ENCODE data around the gene GNB1L.

GNB1L gene

DNA sequence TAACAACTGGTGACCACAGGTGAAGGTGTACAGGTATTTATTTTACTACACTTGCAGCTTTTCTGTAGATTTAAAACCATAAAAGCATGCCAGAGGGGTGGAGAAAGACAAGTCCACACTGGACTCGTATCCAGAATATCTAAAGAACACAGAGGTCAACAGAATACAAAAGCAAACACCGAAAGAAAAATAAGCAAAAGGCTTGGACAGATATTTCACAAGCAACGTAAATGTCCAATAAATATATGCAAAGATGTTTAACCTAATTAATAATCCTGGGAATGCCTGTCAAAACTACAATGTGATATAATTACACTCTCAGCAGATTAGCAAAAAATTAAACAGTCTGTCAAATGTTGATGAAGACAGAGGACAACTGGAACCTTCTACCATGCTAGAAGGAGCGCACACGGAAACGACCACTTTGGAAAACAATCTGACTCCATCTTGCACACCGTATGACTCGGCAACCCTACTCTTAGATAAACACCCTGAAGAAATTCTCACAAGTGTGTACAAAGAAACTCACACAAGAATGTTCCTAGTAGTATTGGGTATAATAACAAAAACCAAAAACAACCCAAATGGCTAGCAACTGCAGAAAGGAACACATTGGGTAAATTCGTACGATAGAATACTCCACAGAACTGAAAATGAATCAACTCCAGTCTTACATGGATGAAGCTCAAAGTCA lies 27.2 kb downstream of the GNB1L start:
- DNase-seq (no peak), ATAC-seq (replicated peaks) (no peak)
- Mint-ChIP-seq H3K36me3 (ENCODE audit: insufficient read depth) (no peaks in the 10 kb centered on the region), H3K9me3 (no peaks in the 10 kb centered on the region), H3K27me3 (no peaks in the 10 kb centered on the region), H3K4me3 (no peak overlapping the region), H3K4me1 (ENCODE audit: low read depth in 2 of 2) (peaks cover 4 to 8% of the 10 kb centered on the region in 2 donors), H3K27ac (no peak overlapping the region)

DNA sequence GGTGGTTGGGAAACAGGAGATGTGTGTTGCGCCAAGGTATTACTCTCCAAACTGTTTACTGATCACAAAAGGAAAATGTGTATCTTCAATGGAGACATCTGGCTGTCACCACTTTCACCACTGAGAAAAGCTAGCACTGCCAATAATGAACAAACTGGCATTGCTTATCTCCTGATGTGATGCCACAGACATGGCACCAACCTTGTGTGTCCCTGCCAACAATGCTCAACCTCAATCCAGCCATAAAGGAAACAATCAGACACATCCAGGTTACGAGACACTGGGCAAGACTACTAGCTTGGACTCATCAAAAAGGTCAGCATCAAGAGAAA lies 28.1 kb downstream of the GNB1L start:
- no peaks in the 10 kb centered on the region for H3K9me3 Mint-ChIP-seq
- ATAC-seq (replicated peaks) (no peak), DNase-seq (no peak)
- H3K4me3 Mint-ChIP-seq = no peak overlapping the region
- peaks cover 4 to 8% of the 10 kb centered on the region in 2 donors for H3K4me1 Mint-ChIP-seq (ENCODE audit: low read depth in 2 of 2)
- H3K27ac Mint-ChIP-seq = no peak overlapping the region
- H3K27me3 Mint-ChIP-seq = no peaks in the 10 kb centered on the region
- no peaks in the 10 kb centered on the region for H3K36me3 Mint-ChIP-seq (ENCODE audit: insufficient read depth)

DNA sequence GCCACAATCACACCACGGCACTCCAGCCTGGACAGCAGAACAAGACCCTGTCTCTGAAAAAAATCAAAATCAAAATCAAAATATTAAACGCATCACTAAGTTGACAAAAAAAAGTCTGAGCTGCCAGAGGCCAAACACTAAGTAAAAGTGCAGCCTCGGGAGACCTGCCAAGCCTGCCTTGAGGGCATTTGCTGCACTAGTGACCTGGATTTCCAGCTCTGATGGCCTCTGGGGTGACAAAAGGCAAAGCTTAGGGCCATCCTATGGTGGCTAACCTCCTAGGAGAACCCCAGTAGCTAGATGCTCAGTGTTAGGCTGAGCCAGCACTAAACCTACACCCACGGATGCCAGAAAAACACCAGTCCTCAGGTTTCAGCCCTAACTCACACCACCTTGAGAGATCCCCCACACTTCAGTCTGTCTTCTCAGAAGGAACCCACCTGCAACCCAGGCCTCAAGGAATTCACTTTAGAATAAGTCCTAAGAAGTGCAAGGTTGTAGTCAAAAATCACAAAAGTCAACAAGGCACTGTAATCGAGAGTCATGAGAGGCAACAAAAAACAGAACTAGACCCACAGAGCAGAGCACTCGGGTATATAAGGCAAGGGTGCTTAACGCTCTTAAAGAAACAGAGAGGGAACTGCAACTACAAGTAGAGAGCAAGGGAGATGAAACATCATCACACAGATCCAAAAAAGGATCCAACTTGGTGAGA lies 28.6 kb downstream of the GNB1L start:
- H3K36me3 Mint-ChIP-seq (ENCODE audit: insufficient read depth) = no peaks in the 10 kb centered on the region
- no peaks in the 10 kb centered on the region for H3K9me3 Mint-ChIP-seq
- no peak overlapping the region for H3K4me3 Mint-ChIP-seq
- DNase-seq (no peak), ATAC-seq (replicated peaks) (no peak)
- H3K4me1 Mint-ChIP-seq (ENCODE audit: low read depth in 2 of 2) = peaks cover 4 to 8% of the 10 kb centered on the region in 2 donors
- no peak overlapping the region for H3K27ac Mint-ChIP-seq
- no peaks in the 10 kb centered on the region for H3K27me3 Mint-ChIP-seq

DNA sequence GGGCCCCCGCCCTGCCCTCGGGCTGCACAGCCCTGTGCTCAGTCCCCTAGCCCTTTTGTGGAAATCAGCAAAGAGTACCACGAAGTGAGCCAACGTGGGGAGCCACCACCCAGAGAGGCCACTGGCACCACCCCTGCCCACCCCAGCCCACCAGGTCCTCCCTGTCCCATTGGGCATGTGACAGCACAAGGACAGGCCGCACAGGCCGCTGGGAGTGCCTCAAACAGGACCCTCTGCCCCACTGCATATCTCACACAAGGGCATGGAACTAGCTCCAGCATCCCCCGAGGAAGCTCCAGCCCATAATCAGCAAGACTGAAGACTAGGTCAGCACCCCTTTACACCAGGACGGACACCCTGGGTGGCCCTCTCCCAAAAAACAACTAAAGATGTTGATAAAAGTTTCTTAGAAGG lies 29.7 kb downstream of the GNB1L start:
- Mint-ChIP-seq H3K27me3 (no peaks in the 10 kb centered on the region), H3K36me3 (ENCODE audit: insufficient read depth) (no peaks in the 10 kb centered on the region), H3K27ac (no peak overlapping the region), H3K9me3 (no peaks in the 10 kb centered on the region), H3K4me3 (no peak overlapping the region), H3K4me1 (ENCODE audit: low read depth in 2 of 2) (peaks cover 4 to 8% of the 10 kb centered on the region in 2 donors)
- no peak for DNase-seq
- no peak for ATAC-seq (replicated peaks)

DNA sequence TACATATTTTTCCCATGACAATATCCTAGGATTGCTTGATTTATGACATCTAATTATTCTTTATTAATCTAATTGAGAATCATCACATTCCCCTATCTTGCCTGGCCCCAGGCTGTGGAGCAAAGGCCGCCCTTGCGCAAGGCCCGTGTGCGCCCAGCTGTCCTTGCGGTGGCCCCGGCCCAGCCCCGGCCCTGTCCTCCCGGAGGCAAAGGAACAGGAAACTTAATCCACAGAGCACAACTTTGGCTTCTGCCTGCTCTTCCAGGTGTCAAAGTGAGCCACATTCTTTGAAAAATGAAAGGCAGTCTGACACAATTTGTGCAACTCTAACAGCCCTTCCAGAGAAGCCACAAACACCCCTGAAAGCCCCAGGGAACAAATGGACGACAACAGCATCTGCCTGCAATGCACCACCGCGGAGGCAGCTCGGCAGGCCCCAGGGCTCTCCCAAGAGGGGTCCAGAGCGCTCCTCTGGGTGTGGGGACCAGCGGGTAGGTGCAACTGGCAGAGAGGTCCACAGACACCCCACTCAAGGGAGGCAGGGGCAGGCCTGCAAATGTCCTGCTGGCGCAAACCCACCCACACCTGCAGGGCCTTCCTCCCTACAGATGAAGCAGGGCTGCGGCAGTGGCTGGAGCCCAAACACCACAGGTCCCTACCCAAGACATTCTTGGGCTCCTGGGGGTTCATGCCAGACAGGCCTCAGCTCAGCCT lies 30.3 kb downstream of the GNB1L start:
- Mint-ChIP-seq H3K4me3 (no peak overlapping the region), H3K27me3 (no peaks in the 10 kb centered on the region), H3K4me1 (ENCODE audit: low read depth in 2 of 2) (peaks cover 4 to 8% of the 10 kb centered on the region in 2 donors), H3K36me3 (ENCODE audit: insufficient read depth) (no peaks in the 10 kb centered on the region), H3K27ac (no peak overlapping the region), H3K9me3 (no peaks in the 10 kb centered on the region)
- ATAC-seq (replicated peaks) = no peak
- DNase-seq = no peak

DNA sequence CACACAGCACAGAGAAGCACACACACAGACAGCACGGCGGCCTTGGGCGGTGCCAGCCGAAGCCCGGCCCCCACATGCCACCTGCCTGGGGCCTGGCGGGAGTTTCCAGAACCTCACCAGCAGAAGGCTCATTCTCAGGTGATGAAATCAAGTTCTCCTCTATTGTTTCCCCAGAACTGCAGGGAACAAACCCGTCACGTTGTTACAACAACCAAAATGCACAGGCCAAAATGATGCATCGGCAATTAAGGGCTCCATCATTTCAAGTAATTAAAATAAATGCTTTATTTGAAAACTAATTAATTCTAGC lies 30.8 kb downstream of the GNB1L start:
- Mint-ChIP-seq H3K9me3 (no peaks in the 10 kb centered on the region), H3K4me1 (ENCODE audit: low read depth in 2 of 2) (peaks cover 4 to 8% of the 10 kb centered on the region in 2 donors), H3K27me3 (no peaks in the 10 kb centered on the region), H3K27ac (no peak overlapping the region), H3K4me3 (no peak overlapping the region), H3K36me3 (ENCODE audit: insufficient read depth) (no peaks in the 10 kb centered on the region)
- DNase-seq (no peak), ATAC-seq (replicated peaks) (no peak)

DNA sequence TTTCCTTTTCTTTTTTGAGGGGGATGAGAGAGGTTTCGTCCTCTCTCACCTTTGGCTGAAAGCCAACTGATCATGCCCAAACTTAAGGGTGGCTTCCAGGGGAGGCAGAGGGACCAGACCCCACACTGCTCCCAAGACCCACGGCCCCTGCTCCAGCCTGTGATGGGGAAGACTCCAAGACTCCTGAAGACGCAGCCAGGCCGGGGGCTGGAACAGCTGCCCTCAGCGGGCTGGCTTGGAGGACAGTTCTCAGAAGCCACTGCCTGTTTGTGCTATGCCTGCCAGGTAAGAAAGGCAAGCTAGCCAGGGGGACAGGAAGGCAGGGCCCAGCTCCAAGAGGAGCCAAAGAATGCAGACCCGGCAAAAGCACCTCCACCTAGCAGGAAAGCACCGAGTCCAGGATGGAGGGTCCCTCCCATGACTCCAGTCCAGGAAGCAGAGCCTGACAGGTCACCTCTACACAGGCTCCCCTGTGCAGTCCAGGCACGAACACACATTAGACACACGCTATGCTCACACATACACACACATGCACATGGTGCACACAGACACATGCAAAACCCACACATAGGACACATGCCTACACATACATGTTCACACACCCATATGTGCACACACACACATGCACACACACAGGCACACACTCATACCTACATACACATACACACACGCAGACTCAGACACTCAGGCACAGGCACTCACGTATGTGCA lies 31.3 kb downstream of the GNB1L start:
- Mint-ChIP-seq H3K27me3 (no peaks in the 10 kb centered on the region), H3K4me3 (no peak overlapping the region), H3K4me1 (ENCODE audit: low read depth in 2 of 2) (peaks cover 4 to 8% of the 10 kb centered on the region in 2 donors), H3K36me3 (ENCODE audit: insufficient read depth) (no peaks in the 10 kb centered on the region), H3K27ac (no peak overlapping the region), H3K9me3 (no peaks in the 10 kb centered on the region)
- no peak for DNase-seq
- ATAC-seq (replicated peaks) = no peak

DNA sequence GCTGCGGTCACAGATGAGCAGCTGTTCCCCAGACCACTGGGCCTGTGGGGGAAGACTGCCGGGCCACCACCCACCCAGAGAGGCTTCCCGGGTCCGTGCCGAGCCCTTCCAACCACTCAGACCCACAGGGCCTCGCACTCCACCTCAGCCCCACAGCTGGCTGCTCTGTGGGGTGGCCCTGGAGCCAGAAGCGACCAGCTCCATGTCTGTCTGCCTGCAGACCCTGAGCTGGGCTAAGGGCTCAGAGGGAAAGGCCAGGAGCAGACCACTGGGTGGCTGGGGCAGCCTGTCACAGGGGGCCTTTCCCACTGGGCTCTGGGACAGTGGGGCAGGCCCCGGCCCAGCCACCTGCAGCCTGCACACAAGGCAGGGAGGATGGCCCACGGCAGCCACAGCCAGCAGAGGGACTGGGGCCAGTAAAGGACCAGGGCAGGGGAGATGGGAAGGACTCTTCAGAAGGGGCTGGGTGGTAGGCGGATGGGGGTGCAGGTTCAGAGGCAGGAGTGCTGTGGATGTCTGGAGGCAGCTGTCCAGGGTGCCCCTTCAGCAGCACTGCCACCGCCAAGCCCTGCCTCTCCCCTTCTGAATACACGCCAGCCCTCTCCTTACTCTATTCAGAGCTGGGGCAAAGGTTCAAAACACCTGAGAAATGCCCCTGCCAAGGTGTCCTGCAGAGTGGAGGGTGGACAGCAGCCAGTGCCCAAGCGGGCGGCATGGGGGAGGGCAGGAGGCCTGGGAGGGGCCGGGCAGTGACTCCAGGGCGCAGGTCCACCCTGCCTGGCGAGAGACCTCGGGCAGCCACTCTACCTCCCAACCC lies 32.2 kb downstream of the GNB1L start:
- Mint-ChIP-seq H3K27me3 (no peaks in the 10 kb centered on the region), H3K36me3 (ENCODE audit: insufficient read depth) (no peaks in the 10 kb centered on the region), H3K9me3 (no peaks in the 10 kb centered on the region), H3K27ac (no peak overlapping the region), H3K4me3 (no peak overlapping the region), H3K4me1 (ENCODE audit: low read depth in 2 of 2) (peaks cover 4 to 8% of the 10 kb centered on the region in 2 donors)
- DNase-seq (no peak), ATAC-seq (replicated peaks) (no peak)

DNA sequence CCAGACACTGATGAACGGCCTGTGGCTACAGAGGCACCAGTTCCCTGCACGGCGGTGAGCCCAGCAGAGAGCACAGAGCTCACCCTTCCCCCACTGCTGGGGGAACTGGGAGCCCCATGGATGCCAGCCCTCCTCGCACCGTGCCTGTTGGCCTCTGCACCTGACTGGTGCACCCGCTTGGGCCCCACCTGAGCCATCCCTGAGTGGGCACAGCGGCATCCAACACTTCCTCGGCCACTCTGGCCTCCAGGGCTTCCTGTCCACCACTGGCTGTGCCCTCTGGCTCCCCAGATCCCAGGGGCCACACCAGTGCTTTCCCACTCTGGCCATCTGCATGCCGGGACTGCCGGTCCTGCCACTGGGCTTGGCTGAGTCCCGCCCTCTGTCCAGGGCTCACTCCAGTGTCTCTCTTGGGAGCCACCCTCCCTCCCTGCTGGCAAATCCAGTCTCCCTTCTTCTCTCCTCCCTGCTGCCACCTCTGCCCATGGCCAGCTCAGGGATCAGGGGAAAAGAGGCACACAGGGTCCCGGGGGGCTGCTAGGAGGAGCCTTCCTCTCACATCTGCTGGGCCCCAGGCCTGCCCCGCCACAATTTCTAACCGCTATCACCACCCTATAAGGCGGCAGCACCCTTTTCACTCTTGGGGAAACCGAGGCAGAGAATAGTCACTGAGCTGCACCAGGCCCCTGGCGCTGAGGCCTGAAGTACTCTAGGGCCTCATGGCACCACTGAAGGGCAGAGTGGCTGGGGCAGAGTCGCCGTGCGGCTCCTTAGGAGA lies 33.0 kb downstream of the GNB1L start:
- no peak overlapping the region for H3K4me3 Mint-ChIP-seq
- H3K9me3 Mint-ChIP-seq = no peaks in the 10 kb centered on the region
- H3K36me3 Mint-ChIP-seq (ENCODE audit: insufficient read depth) = no peaks in the 10 kb centered on the region

DNA sequence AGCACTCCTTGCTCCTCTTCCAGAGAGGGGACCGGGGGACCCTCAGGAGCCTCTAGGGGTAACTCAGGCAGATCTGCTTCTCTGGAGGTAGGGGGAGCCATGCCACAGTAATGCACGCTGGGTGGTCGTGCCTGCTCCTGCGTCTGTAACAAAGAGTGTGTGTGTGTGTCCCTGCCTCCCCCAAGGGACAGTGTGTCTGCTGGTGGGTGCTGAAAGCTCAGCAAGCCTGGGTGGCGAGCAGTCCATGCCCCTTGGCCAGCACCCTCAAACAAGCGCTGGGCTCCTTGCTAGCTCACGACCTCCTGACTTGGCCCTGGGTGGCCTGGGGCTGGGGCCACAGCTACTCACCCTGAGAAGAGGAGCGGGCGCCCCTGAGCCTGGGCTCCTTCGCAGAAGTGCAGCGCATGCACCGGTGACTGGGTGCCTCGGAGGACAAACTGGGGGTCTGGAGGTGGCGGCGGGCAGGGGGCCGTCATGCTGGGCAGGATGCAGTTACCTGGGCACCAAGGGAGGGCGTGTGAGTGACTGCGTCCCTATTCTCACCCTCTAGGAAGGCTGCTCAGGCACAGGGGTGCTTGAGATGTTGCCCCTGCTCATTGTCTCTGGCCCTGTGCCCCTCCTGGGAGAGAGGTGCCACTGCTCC lies 33.7 kb downstream of the GNB1L start:
- DNase-seq (no peak), ATAC-seq (replicated peaks) (no peak)
- Mint-ChIP-seq H3K4me1 (ENCODE audit: low read depth in 2 of 2) (peaks cover 4 to 5% of the 10 kb centered on the region in 2 donors), H3K4me3 (no peak overlapping the region), H3K27me3 (no peaks in the 10 kb centered on the region), H3K36me3 (ENCODE audit: insufficient read depth) (no peaks in the 10 kb centered on the region), H3K27ac (no peak overlapping the region), H3K9me3 (no peaks in the 10 kb centered on the region)

More for the DNA sequence above, 33.0 kb downstream of the GNB1L start:
- H3K27me3 Mint-ChIP-seq = no peaks in the 10 kb centered on the region
- no peak overlapping the region for H3K27ac Mint-ChIP-seq
- DNase-seq = no peak
- H3K4me1 Mint-ChIP-seq (ENCODE audit: low read depth in 2 of 2) = peaks cover 4 to 8% of the 10 kb centered on the region in 2 donors
- ATAC-seq (replicated peaks) = no peak

DNA sequence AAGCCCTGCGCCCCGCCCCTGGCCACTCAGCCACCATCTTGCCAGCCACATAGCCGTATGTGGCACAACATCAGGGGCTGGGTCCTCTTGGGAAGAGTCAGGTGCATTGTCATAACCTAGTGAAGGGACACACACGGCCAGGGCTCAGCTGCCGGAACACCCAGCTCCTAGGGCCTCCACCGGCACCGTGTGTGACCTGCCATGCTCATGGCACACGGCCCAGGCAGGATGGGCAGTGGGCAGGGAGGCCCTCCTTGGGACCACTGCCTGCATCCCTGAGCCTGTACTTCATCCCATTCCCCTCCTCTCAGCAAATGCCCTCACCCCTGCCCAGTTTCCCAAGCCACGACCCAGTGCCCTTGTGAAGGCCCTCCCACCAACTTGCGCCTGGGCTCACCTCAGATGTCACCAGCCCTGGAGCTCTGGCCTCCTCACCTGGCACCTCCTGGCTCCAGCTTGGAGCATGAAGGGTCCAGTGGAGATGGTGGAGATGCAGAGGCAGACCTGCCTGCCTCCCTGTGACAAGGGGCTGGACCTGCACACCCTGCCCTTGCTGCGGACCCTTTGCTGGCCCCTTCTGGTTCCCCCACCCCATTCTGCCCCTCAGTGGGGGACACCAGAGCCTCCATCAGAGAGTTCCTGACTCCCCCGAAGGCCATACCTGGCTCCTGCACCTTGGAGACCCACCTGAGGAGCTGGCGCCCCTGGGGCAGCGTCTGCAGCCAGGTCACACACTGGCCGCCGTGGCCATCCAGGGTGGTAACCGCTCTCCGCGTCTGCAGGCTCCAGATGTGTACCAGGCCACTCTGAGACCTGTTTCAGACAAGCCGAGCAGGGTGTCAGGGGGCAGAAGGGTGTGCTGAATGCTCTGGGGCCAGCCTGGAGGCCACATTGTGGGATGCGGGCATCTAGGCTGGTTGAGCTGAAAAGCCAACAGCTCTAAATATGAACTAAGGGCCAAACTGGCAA lies 34.5 kb downstream of the GNB1L start:
- Mint-ChIP-seq H3K36me3 (ENCODE audit: insufficient read depth) (no peaks in the 10 kb centered on the region), H3K27me3 (no peaks in the 10 kb centered on the region), H3K4me1 (ENCODE audit: low read depth in 2 of 2) (peaks cover 4 to 5% of the 10 kb centered on the region in 2 donors), H3K27ac (peak overlapping the region in 1 of 2 donors; percentile 26), H3K9me3 (no peaks in the 10 kb centered on the region), H3K4me3 (no peak overlapping the region)
- no peak for ATAC-seq (replicated peaks)
- no peak for DNase-seq
